Measurements from ENCODE around the gene HLA-DMA.
A peak's percentile ranks its signal among the peaks of the same experiment; 100 is the strongest.

HLA-DMA gene

DNA sequence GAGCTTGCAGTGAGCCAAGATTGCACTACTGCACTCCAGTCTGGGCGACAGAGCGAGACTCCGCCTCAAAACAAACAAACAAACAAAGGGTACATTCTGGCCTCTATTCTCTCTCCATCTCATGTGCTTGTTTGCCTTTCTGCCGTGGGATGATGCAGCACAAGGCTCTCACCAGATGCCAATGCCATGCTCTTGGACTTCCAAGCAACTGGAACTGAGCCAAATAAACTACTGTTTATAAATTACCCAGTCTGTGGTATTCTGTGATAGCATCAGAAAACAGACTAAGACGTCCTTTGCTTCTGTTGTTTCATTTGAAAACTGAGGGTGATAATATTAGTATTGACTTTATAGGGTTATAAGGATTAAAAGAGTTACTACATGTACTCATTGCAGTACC lies 11.9 kb upstream of the HLA-DMA start:
- Histone ChIP-seq H3K4me3 (ENCODE audit: low read length) (no peak overlapping the region), H3K27ac (ENCODE audit: low read length) (no peak overlapping the region), H3K9me3 (ENCODE audit: insufficient read depth, low read length) (no peaks in the 10 kb centered on the region), H3K9ac (ENCODE audit: low read length) (no peak overlapping the region), H3K27me3 (ENCODE audit: low read depth, low read length) (no peaks in the 10 kb centered on the region), H4K20me1 (ENCODE audit: insufficient read depth, low read length) (peaks cover 27% of the 10 kb centered on the region), H3K4me1 (ENCODE audit: low read length) (peaks cover 37% of the 10 kb centered on the region), H3K79me2 (ENCODE audit: low read length) (peaks cover 92% of the 10 kb centered on the region), H3K4me2 (ENCODE audit: low read length) (no peak overlapping the region), H2AFZ (ENCODE audit: low read depth, low read length) (no peak overlapping the region), H3K36me3 (replicated peaks; ENCODE audit: low read depth, low read length) (peaks cover 14% of the 10 kb centered on the region)
- TF ChIP-seq, protein P1, sequence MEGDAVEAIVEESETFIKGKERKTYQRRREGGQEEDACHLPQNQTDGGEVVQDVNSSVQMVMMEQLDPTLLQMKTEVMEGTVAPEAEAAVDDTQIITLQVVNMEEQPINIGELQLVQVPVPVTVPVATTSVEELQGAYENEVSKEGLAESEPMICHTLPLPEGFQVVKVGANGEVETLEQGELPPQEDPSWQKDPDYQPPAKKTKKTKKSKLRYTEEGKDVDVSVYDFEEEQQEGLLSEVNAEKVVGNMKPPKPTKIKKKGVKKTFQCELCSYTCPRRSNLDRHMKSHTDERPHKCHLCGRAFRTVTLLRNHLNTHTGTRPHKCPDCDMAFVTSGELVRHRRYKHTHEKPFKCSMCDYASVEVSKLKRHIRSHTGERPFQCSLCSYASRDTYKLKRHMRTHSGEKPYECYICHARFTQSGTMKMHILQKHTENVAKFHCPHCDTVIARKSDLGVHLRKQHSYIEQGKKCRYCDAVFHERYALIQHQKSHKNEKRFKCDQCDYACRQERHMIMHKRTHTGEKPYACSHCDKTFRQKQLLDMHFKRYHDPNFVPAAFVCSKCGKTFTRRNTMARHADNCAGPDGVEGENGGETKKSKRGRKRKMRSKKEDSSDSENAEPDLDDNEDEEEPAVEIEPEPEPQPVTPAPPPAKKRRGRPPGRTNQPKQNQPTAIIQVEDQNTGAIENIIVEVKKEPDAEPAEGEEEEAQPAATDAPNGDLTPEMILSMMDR (IDR thresholded peaks at IDR 0.05; ENCODE audit: low read depth, low read length), result no peak
- TF ChIP-seq EZH2phosphoT487 (IDR thresholded peaks at IDR 0.05; ENCODE audit: low read depth), result no peak

DNA sequence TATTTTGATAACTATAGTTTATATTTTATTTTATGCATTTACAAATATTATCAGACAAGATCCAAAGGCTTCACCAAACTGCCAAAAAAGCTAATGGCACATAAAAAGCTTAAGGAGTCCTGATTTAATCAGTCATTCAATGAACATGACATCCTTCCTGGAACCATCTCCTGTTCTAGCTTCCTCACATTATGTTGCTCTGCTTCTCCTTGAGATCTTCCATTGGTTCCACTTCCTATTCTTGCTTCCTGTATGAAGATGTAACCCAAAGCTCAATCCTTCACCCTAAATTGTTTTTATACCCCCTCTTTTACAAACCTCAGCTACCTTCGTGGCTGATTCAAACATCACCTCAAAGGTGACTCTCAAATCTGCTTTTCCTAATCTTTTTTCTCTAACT lies 11.0 kb upstream of the HLA-DMA start:
- peaks cover 12% of the 10 kb centered on the region for H3K36me3 ChIP-seq (replicated peaks; ENCODE audit: low read depth, low read length)
- H3K4me3 ChIP-seq (ENCODE audit: low read length), result no peak overlapping the region
- H3K4me1 ChIP-seq (ENCODE audit: low read length), result peaks cover 37% of the 10 kb centered on the region
- no peaks in the 10 kb centered on the region for H3K9me3 ChIP-seq (ENCODE audit: insufficient read depth, low read length)
- H3K27me3 ChIP-seq (ENCODE audit: low read depth, low read length), result no peaks in the 10 kb centered on the region
- H3K4me2 ChIP-seq (ENCODE audit: low read length), result peak overlapping the region; percentile 25; the same call in 1 of the 2 replicates
- H3K27ac ChIP-seq (ENCODE audit: low read length), result no peak overlapping the region
- H3K9ac ChIP-seq (ENCODE audit: low read length), result no peak overlapping the region
- peaks cover 27% of the 10 kb centered on the region for H4K20me1 ChIP-seq (ENCODE audit: insufficient read depth, low read length)
- peaks cover 92% of the 10 kb centered on the region for H3K79me2 ChIP-seq (ENCODE audit: low read length)
- H2AFZ ChIP-seq (ENCODE audit: low read depth, low read length), result no peak overlapping the region
- TF ChIP-seq EZH2phosphoT487 (IDR thresholded peaks at IDR 0.05; ENCODE audit: low read depth), result no peak
- TF ChIP-seq, protein P1 (IDR thresholded peaks at IDR 0.05; ENCODE audit: low read depth, low read length), result no peak

GRCh38 chr6:32962213-32962826 lies 9.4 kb upstream of the HLA-DMA start:
- Histone ChIP-seq H3K79me2 (ENCODE audit: low read length) (peaks cover 88% of the 10 kb centered on the region), H3K36me3 (replicated peaks; ENCODE audit: low read depth, low read length) (peaks cover 15% of the 10 kb centered on the region), H3K4me1 (ENCODE audit: low read length) (peaks cover 37% of the 10 kb centered on the region), H3K4me3 (ENCODE audit: low read length) (no peak overlapping the region), H2AFZ (ENCODE audit: low read depth, low read length) (no peak overlapping the region), H3K9me3 (ENCODE audit: insufficient read depth, low read length) (no peaks in the 10 kb centered on the region), H4K20me1 (ENCODE audit: insufficient read depth, low read length) (peaks cover 26% of the 10 kb centered on the region), H3K4me2 (ENCODE audit: low read length) (no peak overlapping the region), H3K27me3 (ENCODE audit: low read depth, low read length) (no peaks in the 10 kb centered on the region), H3K27ac (ENCODE audit: low read length) (no peak overlapping the region), H3K9ac (ENCODE audit: low read length) (no peak overlapping the region)
- no peak for TF ChIP-seq EZH2phosphoT487 (IDR thresholded peaks at IDR 0.05; ENCODE audit: low read depth)
- TF ChIP-seq, protein P1 (IDR thresholded peaks at IDR 0.05; ENCODE audit: low read depth, low read length), result no peak

GRCh38 chr6:32960563-32960962 lies 7.7 kb upstream of the HLA-DMA start:
- Histone ChIP-seq H3K79me2 (ENCODE audit: low read length) (peaks cover 70% of the 10 kb centered on the region), H3K9ac (ENCODE audit: low read length) (no peak overlapping the region), H3K27me3 (ENCODE audit: low read depth, low read length) (no peaks in the 10 kb centered on the region), H3K36me3 (replicated peaks; ENCODE audit: low read depth, low read length) (peaks cover 9% of the 10 kb centered on the region), H3K4me1 (ENCODE audit: low read length) (peaks cover 35% of the 10 kb centered on the region), H3K27ac (ENCODE audit: low read length) (no peak overlapping the region), H3K4me2 (ENCODE audit: low read length) (no peak overlapping the region), H2AFZ (ENCODE audit: low read depth, low read length) (no peak overlapping the region), H4K20me1 (ENCODE audit: insufficient read depth, low read length) (peaks cover 12% of the 10 kb centered on the region), H3K9me3 (ENCODE audit: insufficient read depth, low read length) (no peaks in the 10 kb centered on the region), H3K4me3 (ENCODE audit: low read length) (no peak overlapping the region)
- no peak for TF ChIP-seq EZH2phosphoT487 (IDR thresholded peaks at IDR 0.05; ENCODE audit: low read depth)
- TF ChIP-seq, protein P1 (IDR thresholded peaks at IDR 0.05; ENCODE audit: low read depth, low read length), result no peak
